ENCODE results near the gene USP30.

USP30 gene

DNA sequence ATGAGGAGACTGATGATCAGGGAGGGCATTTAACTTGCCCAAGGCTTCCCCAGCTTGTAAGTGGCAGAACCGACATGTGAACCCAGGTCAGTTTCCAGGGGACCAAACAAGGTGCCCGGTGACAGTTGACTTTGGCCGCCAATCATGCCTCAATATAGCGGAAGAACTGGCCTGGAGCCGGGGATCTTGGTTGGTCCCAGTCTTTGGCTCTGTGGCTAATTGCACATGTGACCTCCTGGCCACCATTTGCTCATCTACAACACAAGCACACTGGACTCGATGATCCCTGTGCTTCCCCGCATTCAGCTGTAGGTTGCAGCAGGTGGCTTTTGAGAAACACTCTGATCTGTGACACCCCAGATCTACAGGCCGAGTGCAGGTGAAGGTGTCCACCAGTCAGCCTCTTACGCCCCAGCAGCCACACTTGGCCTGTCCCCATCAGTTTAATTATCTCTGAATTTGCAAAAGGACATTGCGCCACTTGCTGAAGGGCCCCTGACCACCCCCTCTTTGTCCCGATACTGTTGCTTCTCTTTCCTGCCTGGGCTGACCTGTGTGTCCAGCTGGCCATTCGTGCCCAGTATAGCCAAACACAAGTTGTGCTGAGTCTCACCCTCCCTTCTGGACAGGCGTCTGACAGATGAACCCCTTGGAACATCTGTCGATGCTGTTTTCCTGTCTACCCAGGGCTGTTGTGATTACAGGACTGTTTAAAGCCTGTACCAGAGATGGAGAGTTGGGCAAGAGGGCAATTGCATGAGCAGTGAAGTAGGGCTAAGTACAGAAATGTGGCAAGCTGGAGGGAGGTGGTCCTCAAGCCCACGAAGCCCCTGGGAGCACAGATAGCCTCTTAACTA lies 78.1 kb downstream of the USP30 start:
- no peak for DNase-seq

DNA sequence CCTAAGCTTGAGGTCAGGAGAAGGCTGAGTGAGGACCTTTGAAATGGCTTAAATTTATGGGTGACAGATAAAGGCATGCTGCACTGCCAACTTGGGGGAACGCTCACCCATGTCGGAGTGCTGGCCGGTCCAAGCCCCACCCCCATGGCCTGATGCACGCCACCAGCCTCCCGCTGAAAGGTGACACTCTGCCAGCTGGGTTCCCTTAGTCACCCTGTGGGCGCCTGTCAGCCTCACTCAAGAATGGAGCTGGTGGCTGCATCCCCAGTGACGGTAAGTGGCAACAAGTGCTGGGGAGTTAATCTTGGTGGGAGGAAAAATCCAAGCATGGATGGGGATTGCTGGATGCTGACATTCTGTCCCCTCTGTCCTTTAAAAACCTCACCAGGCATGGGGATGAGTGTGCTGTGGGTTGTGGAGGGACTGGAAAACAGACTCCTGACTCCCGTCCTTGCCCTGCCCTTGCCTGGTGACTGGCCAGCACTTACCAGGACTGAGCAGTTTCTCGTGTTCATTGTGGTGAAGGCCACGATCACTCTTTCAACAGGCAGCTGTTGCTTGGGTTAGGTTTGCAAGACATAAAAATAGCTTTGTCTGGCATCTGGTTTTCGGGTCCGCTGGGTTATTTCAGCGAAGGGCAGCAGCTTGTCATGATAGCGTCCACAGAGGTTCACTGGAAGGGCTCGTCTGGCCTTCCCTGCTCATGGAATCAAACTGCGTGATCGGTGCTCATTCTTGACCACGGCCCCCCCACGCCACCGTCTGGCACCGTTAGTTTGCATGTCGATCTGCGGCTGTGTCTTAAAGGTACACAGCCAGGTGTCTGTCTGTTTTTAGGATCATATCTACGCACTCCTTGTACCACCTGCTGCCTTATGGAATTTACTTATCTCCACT lies 79.0 kb downstream of the USP30 start:
- DNase-seq: no peak

DNA sequence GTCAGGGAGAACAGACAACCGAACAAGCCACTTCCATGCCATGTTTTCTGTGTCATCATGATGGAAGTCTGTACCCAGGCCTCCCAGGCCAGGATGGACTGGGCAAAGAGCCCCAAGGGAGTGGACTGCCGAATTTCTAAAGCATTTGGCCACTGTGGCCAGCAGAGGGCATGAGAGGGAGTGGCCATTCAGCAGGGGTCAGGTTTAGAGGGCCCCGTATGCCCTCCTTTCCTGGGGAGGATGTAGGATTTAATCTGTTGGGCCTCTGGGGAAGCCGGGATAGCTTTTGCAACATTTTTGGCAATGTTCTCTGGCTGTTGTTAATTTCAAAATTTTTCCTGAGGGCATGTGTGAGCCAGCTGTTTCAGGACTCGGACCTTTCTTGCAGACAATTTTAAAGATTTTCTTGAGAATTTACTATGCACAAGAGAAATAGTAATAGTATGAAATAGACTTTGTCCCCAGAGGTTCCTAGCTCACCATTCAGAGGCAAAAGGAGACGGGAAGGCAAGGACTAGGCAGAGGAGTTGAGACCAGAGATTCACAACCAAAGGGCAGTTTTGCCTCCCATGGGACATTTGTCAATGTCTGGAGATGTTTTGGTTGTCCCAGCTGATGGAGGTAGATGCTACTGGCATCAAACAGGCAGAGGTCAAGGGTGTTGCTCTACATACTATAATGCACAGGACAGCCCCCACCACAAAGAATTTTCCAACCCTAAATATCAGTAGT lies 82.0 kb downstream of the USP30 start:
- no peak for DNase-seq

DNA sequence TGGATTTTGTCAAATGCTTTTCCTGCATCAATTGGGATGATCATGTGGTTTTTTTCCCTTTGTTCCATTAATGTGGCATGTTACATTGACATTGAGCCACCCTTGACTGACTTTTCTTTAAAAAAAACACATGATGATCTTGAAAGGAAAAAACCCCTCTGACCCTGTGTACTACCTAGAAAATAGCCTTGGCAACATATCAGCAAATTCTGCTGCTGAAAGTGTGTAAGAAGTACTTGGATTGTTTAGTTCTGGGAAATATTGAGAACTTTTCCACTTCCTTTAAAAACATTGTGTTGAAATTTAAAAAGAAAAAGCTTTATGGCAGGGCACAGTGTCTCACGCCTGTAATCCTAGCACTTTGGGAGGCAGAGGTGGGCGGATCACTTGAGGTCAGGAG lies 84.7 kb downstream of the USP30 start:
- no peak for DNase-seq

Data from stimulated activated CD8-positive, alpha-beta memory T cell treated with anti-CD3 and anti-CD28 coated beads, Interleukin-4, amount 100 ng/mL, for 48 hours (primary cell).